ENCODE measurements around the gene CHI3L2.
"Not testable (repeated sequence)": the region's sequence is repeated elsewhere in the genome, so short reads cannot be mapped to it uniquely, and the experiment has no call there.

The CHI3L2 gene

GRCh38 chr1:111202707-111203623 is 24.5 kb upstream of the CHI3L2 start:
- DNase-seq = peak; percentile 42

- peak; percentile 93 for DNase-seq
Measured at GRCh38 chr1:111203681-111204200, 23.8 kb upstream of the CHI3L2 start.

- DNase-seq = peak; percentile 73
Measured at GRCh38 chr1:111204201-111204982, 23.1 kb upstream of the CHI3L2 start.

- peak; percentile 38 for DNase-seq
Measured at GRCh38 chr1:111204983-111205713, 22.4 kb upstream of the CHI3L2 start.

- no peak for DNase-seq
Measured at GRCh38 chr1:111205714-111206050, 21.8 kb upstream of the CHI3L2 start.

- DNase-seq = no peak
Measured at GRCh38 chr1:111208921-111209320, 18.6 kb upstream of the CHI3L2 start.

GRCh38 chr1:111209622-111210021 is 17.9 kb upstream of the CHI3L2 start:
- DNase-seq = no peak

GRCh38 chr1:111211921-111212320 is 15.6 kb upstream of the CHI3L2 start:
- DNase-seq = no peak

- DNase-seq = no peak
Measured at GRCh38 chr1:111212634-111213335, 14.7 kb upstream of the CHI3L2 start.

GRCh38 chr1:111213412-111213811 is 14.1 kb upstream of the CHI3L2 start:
- DNase-seq = no peak

GRCh38 chr1:111214074-111214801 is 13.3 kb upstream of the CHI3L2 start:
- DNase-seq = peak; percentile 75

- no peak for DNase-seq
Measured at GRCh38 chr1:111214884-111215283, 12.6 kb upstream of the CHI3L2 start.

GRCh38 chr1:111215285-111215684 is 12.2 kb upstream of the CHI3L2 start:
- not testable (repeated sequence) for DNase-seq

- DNase-seq = no peak
Measured at GRCh38 chr1:111216751-111217150, 10.8 kb upstream of the CHI3L2 start.

GRCh38 chr1:111217183-111217910 is 10.2 kb upstream of the CHI3L2 start:
- DNase-seq = no peak

- DNase-seq = no peak
Measured at GRCh38 chr1:111218701-111219556, 8.6 kb upstream of the CHI3L2 start.

- DNase-seq = no peak
Measured at GRCh38 chr1:111219557-111220286, 7.8 kb upstream of the CHI3L2 start.

GRCh38 chr1:111220302-111220890 is 7.1 kb upstream of the CHI3L2 start:
- no peak for DNase-seq

- DNase-seq = no peak
Measured at GRCh38 chr1:111221276-111221632, 6.3 kb upstream of the CHI3L2 start.

All from GDM1 (cell line).